ENCODE data around the gene SPEG. TPM values are rescaled to one million over a fixed set of nuclear protein-coding genes. Genes with fewer than 3 reads are reported as not detected.
A peak's percentile ranks its signal among the peaks of the same experiment; 100 is the strongest.

SPEG gene
- total RNA-seq, 1 donor from 2014 or later: under 0.01 TPM

- DNase-seq (ENCODE audit: low read depth in 2 of 2): no peak
Observed at GRCh38 chr2:219527076-219527394, 92.4 kb downstream of the SPEG start.

GRCh38 chr2:219527472-219527871, 92.8 kb downstream of the SPEG start:
- DNase-seq (ENCODE audit: low read depth in 2 of 2): no peak

GRCh38 chr2:219530048-219530963, 95.7 kb downstream of the SPEG start:
- DNase-seq (ENCODE audit: low read depth in 2 of 2): peak; percentile 69 to 82

- DNase-seq (ENCODE audit: low read depth in 2 of 2): no peak
Observed at GRCh38 chr2:219531639-219532377, 97.2 kb downstream of the SPEG start.

GRCh38 chr2:219532378-219532649, 97.7 kb downstream of the SPEG start:
- no peak for DNase-seq (ENCODE audit: low read depth in 2 of 2)

GRCh38 chr2:219533930-219534661, 99.5 kb downstream of the SPEG start:
- DNase-seq (ENCODE audit: low read depth in 2 of 2): no peak

- DNase-seq (ENCODE audit: low read depth in 2 of 2): no peak
Observed at GRCh38 chr2:219536425-219536824, 101.8 kb downstream of the SPEG start.

- DNase-seq (ENCODE audit: low read depth in 2 of 2): no peak
Observed at GRCh38 chr2:219536967-219537366, 102.3 kb downstream of the SPEG start.

GRCh38 chr2:219537657-219538488, 103.2 kb downstream of the SPEG start:
- DNase-seq (ENCODE audit: low read depth in 2 of 2): no peak

GRCh38 chr2:219538504-219538951, 103.9 kb downstream of the SPEG start:
- DNase-seq (ENCODE audit: low read depth in 2 of 2): no peak

- DNase-seq (ENCODE audit: low read depth in 2 of 2): no peak
Observed at GRCh38 chr2:219538956-219539788, 104.5 kb downstream of the SPEG start.

GRCh38 chr2:219539926-219540678, 105.5 kb downstream of the SPEG start:
- no peak for DNase-seq (ENCODE audit: low read depth in 2 of 2)

GRCh38 chr2:219540784-219541504, 106.3 kb downstream of the SPEG start:
- no peak for DNase-seq (ENCODE audit: low read depth in 2 of 2)

GRCh38 chr2:219541611-219542180, 107.1 kb downstream of the SPEG start:
- peak; percentile 60 to 79 for DNase-seq (ENCODE audit: low read depth in 2 of 2)

- peak in 1 of 2 donors; percentile 7 for DNase-seq (ENCODE audit: low read depth in 2 of 2)
Observed at GRCh38 chr2:219542931-219543595, 108.4 kb downstream of the SPEG start.

GRCh38 chr2:219543596-219544358, 109.1 kb downstream of the SPEG start, which contains the start of the genes CHPF and TMEM198:
CHPF (minus strand) TSS chr2:219543809; CDS start chr2:219543538, 271 bp downstream.
TMEM198 (plus strand) TSS chr2:219544028; CDS start chr2:219544728, 700 bp downstream.
- DNase-seq (ENCODE audit: low read depth in 2 of 2): peak; percentile 75 to 91

GRCh38 chr2:219544567-219544966, 109.9 kb downstream of the SPEG start:
- no peak for DNase-seq (ENCODE audit: low read depth in 2 of 2)

All from dermis microvascular lymphatic vessel endothelial cell (primary cell).